ENCODE measurements around the gene RAX.

Gene RAX

GRCh38 chr18:59246796-59247195 is 26.5 kb downstream of the RAX start:
- no peak for DNase-seq (ENCODE audit: low read depth in 2 of 2)

- DNase-seq (ENCODE audit: low read depth in 2 of 2), result no peak
Observed at GRCh38 chr18:59242906-59243305, 30.3 kb downstream of the RAX start.

GRCh38 chr18:59239642-59240041 is 33.6 kb downstream of the RAX start:
- no peak for DNase-seq (ENCODE audit: low read depth in 2 of 2)

- DNase-seq (ENCODE audit: low read depth in 2 of 2), result no peak
Observed at GRCh38 chr18:59238385-59238784, 34.9 kb downstream of the RAX start.

- no peak for DNase-seq (ENCODE audit: low read depth in 2 of 2)
Observed at GRCh38 chr18:59233017-59233410, 40.2 kb downstream of the RAX start.

GRCh38 chr18:59232309-59233016 is 40.8 kb downstream of the RAX start:
- no peak for DNase-seq (ENCODE audit: low read depth in 2 of 2)

- no peak for DNase-seq (ENCODE audit: low read depth in 2 of 2)
Observed at GRCh38 chr18:59231877-59232276, 41.4 kb downstream of the RAX start.

GRCh38 chr18:59231114-59231513 is 42.1 kb downstream of the RAX start:
- no peak for DNase-seq (ENCODE audit: low read depth in 2 of 2)

GRCh38 chr18:59229701-59230443 is 43.4 kb downstream of the RAX start:
- no peak for DNase-seq (ENCODE audit: low read depth in 2 of 2)

GRCh38 chr18:59229191-59229590 is 44.1 kb downstream of the RAX start:
- no peak for DNase-seq (ENCODE audit: low read depth in 2 of 2)

- no peak for DNase-seq (ENCODE audit: low read depth in 2 of 2)
Observed at GRCh38 chr18:59228351-59228750, 44.9 kb downstream of the RAX start.

- DNase-seq (ENCODE audit: low read depth in 2 of 2), result no peak
Observed at GRCh38 chr18:59222341-59222740, 50.9 kb downstream of the RAX start.

GRCh38 chr18:59220784-59221765 is 52.2 kb downstream of the RAX start:
- DNase-seq (ENCODE audit: low read depth in 2 of 2), result no peak

- no peak for DNase-seq (ENCODE audit: low read depth in 2 of 2)
Observed at GRCh38 chr18:59220164-59220783, 53.0 kb downstream of the RAX start.

GRCh38 chr18:59219672-59220163 is 53.5 kb downstream of the RAX start, which contains the start of gene GRP:
GRP (plus strand) TSS chr18:59220158; CDS start chr18:59220266, 108 bp downstream.
- DNase-seq (ENCODE audit: low read depth in 2 of 2), result no peak

GRCh38 chr18:59218018-59218417 is 55.2 kb downstream of the RAX start:
- no peak for DNase-seq (ENCODE audit: low read depth in 2 of 2)

Measured in stimulated activated CD4-positive, alpha-beta T cell treated with anti-CD3 and anti-CD28 coated beads, Interleukin-1b, Interleukin-23, amount 100 ng/mL, for 1 hour (primary cell).